Kidney (tissue), 14 donors: ENCODE results near the gene RDH13. TPM values are rescaled to one million over a fixed set of nuclear protein-coding genes. Genes with fewer than 3 reads are reported as not detected.

Experiments
- DNase-seq, 5 donors: peaks; one replicate each; pipeline ENCODE4 v3.0.0-alpha.2; 2013 to 2020
- FAIRE-seq: peaks from 2 replicates; lab custom pipeline; 2012; peaks lifted over from hg19 to GRCh38; lab: Jason Lieb, UNC
- H3K27ac ChIP-seq, 2 donors: one replicate each; pipeline ENCODE4 v1.7.0; 2013; ENCODE audit warnings: low read depth in 2 of 2, low read length in 2 of 2, inconsistent platforms in 1 of 2
- H3K27me3 ChIP-seq: one replicate; pipeline ENCODE4 v1.7.1; 2013; ENCODE audit warnings: low read length, inconsistent platforms; ENCODE audit not compliant: control insufficient read depth, insufficient read depth
- H3K36me3 ChIP-seq, 3 donors: one replicate each; pipeline versions ENCODE4 v1.7.0 to v1.7.1; 2013; ENCODE audit warnings: low read length in 3 of 3, control low read depth in 1 of 3, inconsistent platforms in 1 of 3; ENCODE audit not compliant: insufficient read depth in 3 of 3, control insufficient read depth in 2 of 3
- H3K4me1 ChIP-seq, 3 donors: one replicate each; pipeline versions ENCODE4 v1.7.0 to v1.7.1; 2013; ENCODE audit warnings: low read length in 3 of 3, inconsistent platforms in 1 of 3, low read depth in 1 of 3; ENCODE audit not compliant: control insufficient read depth in 2 of 3, insufficient read depth in 2 of 3
- H3K4me3 ChIP-seq, 3 donors: one replicate each; pipeline versions ENCODE4 v1.7.0 to v1.8.1; 2013; ENCODE audit warnings: low read length in 3 of 3, control low read depth in 1 of 3, inconsistent platforms in 1 of 3
- H3K9ac ChIP-seq, 3 donors: one replicate each; pipeline versions ENCODE4 v1.7.0 to v1.7.1; 2013; ENCODE audit warnings: low read length in 3 of 3, control low read depth in 1 of 3, inconsistent platforms in 1 of 3
- H3K9me3 ChIP-seq, 3 donors: one replicate each; pipeline versions ENCODE4 v1.7.0 to v1.7.1; 2013; ENCODE audit warnings: low read length in 3 of 3, control low read depth in 1 of 3, inconsistent platforms in 1 of 3; ENCODE audit not compliant: control insufficient read depth in 2 of 3, insufficient read depth in 1 of 3
- CTCF ChIP-seq: IDR thresholded peaks from 3 replicates; pipeline ENCODE4 v1.5.1; 2012; ENCODE audit warnings: mild to moderate bottlenecking, moderate library complexity, borderline replicate concordance; ENCODE audit not compliant: insufficient read depth; ENCODE audit errors: extremely low read depth
- intact Hi-C: fragments of 100-400 bp; cut with DNase I; formaldehyde crosslinking; loops from one replicate; pipeline ENCODE4 v1.11.1; 2022
- polyA plus RNA-seq: library from polyadenylated mRNA; stranded (reverse); fragments of 350-450 nt; fragmentation: Illumina TruSeq; extraction: RNeasy Lipid Tissue Mini Kit (QIAGEN cat#74804); gene quantifications from one replicate; pipeline ENCODE4 v1.2.3, GENCODE V29; 2014; ENCODE audit warnings: low read depth, low replicate concordance; ENCODE audit not compliant: insufficient read depth
- total RNA-seq: library from RNA; stranded (reverse); fragmentation: NEBNext Ultra II Directional; extraction: Animal tissue kit (Norgen Biotek cat#: 25700); gene quantifications from one replicate; pipeline ENCODE4 v1.2.1, GENCODE V29; 2021
- donor health status: control.
- donor health status: control.
- donor health status: control.
- donor health status: control.
- donor health status: control.
- donor health status: DM: yes; HTN: yes; CAD: no.
- donor health status: Normal renal cell carcinoma (clear cell type).

The RDH13 gene
- total and polyA plus RNA-seq, 2 donors from 2014 or later, result 24.9 to 38.7 TPM

DNA sequence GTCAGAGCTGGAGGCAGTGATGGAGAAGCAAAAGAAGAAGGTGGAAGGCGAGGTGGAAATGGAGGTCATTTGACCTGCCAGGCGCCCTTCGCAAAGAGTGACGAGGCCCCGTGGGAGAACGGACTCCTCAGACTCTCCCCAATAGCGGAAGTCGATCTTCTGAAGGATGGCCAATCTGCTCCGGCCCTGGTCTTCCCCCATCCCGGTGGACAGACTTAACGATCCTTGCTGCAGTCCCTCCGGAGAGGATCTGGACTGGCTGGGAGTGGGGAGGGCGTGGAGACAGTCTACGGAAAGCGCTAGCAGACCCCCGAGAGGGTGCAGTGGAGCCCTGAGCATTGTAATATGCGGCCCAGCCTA, 24.6 kb upstream of the RDH13 start:
- FAIRE-seq (no peak), DNase-seq (peak in 3 of 5 donors; percentile 45 to 71 (median 64))
- Histone ChIP-seq H3K27ac (no peak overlapping the region), H3K36me3 (no peaks in the 10 kb centered on the region), H3K27me3 (peaks cover 5% of the 10 kb centered on the region), H3K4me1 (peaks cover 0 to 15% (median 0%) of the 10 kb centered on the region in 3 donors), H3K4me3 (peak overlapping the region in 2 of 3 donors; percentile 28 to 53), H3K9ac (peak overlapping the region in 1 of 3 donors; percentile 40), H3K9me3 (no peaks in the 10 kb centered on the region)
- intact Hi-C loops, result no loop called here
- no peak for TF ChIP-seq CTCF

DNA sequence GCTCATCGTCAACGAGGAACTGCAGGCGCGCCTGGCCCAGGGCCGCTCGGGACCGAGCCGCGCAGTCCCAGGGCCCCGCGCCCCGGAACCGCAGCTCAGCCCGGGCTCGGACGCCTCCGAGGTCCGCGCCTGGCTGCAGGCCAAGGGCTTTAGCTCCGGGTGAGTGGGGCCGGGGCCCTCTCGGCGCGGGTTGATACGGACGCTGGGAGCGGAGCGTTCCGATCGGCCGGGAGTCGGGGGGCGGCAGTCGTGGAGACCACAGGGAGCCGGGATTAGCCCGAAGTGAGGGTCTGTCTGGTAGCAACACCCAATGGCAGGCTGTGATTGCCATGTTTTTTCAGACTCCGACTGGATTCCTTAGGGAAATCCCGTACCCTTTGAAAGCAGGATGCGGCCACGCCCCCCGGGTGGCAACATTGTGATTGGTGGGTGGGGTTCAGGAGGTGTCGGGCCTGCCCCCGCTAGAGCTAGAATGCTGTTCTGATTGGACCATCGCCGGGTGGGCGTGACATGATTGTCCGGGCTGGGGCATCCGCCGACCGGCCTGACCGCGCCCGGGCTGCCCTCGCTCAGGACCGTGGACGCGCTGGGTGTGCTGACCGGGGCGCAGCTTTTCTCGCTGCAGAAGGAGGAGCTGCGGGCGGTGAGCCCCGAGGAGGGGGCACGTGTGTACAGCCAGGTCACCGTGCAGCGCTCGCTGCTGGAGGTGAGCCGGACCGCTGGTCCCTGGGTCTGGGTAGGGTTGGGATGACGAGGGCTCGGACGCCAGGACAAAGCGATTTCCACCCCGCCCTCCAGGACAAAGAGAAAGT, 24.0 kb upstream of the RDH13 start:
- TF ChIP-seq CTCF, result no peak
- Histone ChIP-seq H3K9ac (peak overlapping the region in 1 of 3 donors; percentile 40), H3K27me3 (peaks cover 7% of the 10 kb centered on the region), H3K9me3 (no peaks in the 10 kb centered on the region), H3K4me1 (peaks cover 0 to 15% (median 0%) of the 10 kb centered on the region in 3 donors), H3K36me3 (no peaks in the 10 kb centered on the region), H3K4me3 (peak overlapping the region; percentile 28 to 53 (median 37)), H3K27ac (no peak overlapping the region)
- peak; percentile 95 to 97 (median 95) for DNase-seq
- intact Hi-C loops, result no loop called here
- FAIRE-seq, result no peak

- DNase-seq (peak in 2 of 5 donors; percentile 65 to 73), FAIRE-seq (no peak)
- intact Hi-C loops, result no loop called here
- H3K4me1 ChIP-seq, result peaks cover 0 to 15% (median 0%) of the 10 kb centered on the region in 3 donors
- peaks cover 7% of the 10 kb centered on the region for H3K27me3 ChIP-seq
- H3K9ac ChIP-seq, result no peak overlapping the region
- no peaks in the 10 kb centered on the region for H3K36me3 ChIP-seq
- H3K9me3 ChIP-seq, result no peaks in the 10 kb centered on the region
- no peak for TF ChIP-seq CTCF
- no peak overlapping the region for H3K27ac ChIP-seq
- H3K4me3 ChIP-seq, result no peak overlapping the region
These were observed 23.2 kb upstream of the RDH13 start for GRCh38 chr19:55085923-55086715.
